K562 (cell line): ENCODE measurements around the gene GCKR. TPM values are rescaled to one million over a fixed set of nuclear protein-coding genes. Genes with fewer than 3 reads are reported as not detected.

ENCODE experiments used
- ATAC-seq: fragments of 200-7000 bp; cut with Tn5 transposase; 3 replicates; pipeline ENCODE4 v1.9.1; 2020; ENCODE audit warnings: moderate library complexity
- BruUV-seq: library from RNA; stranded (reverse); fragments of 400-500 nt; replicated peaks from 2 replicates; lab custom pipeline; 2021; lab: Mats Ljungman, UMichigan
- CTCF ChIA-PET: fragments of 300-600 bp; formaldehyde crosslinking; extraction: SDS; loops from one replicate; lab custom pipeline; 2021; ENCODE audit warnings: low intra/inter-chr PET ratio; lab: Yijun Ruan, JAX
- POLR2A ChIA-PET: fragments of 300-600, 350-650 bp; sonication (Branson Sonifier 250); formaldehyde crosslinking; extraction: SDS; loops from one replicate; lab custom pipeline; 2021; ENCODE audit warnings: antibody characterized with exemption, inconsistent platforms; lab: Yijun Ruan, JAX
- DNase-seq, 4 experiments: peaks; one replicate each; pipeline versions ENCODE4 v3.0.0 to v3.0.0-alpha.2; 2011 to 2018; ENCODE audit warnings: low spot score in 3 of 4, mixed read lengths in 3 of 4; ENCODE audit errors: extremely low read depth in 1 of 4
- FAIRE-seq: peaks from 2 replicates; lab custom pipeline; 2011; peaks lifted over from hg19 to GRCh38; lab: Jason Lieb, UNC
- H2AFZ ChIP-seq: 2 replicates; pipeline ENCODE4 v1.6.0; 2011; ENCODE audit warnings: low read depth, low read length, control low read depth, inconsistent platforms
- H3K27ac ChIP-seq: fragments of 200-600 bp; 3 replicates; pipeline ENCODE4 v1.8.0; 2011; ENCODE audit warnings: low read depth, mild to moderate bottlenecking, control low read depth, inconsistent platforms, low read length, moderate library complexity, mixed read lengths; ENCODE audit errors: extremely low read depth
- H3K27me3 ChIP-seq, 2 experiments: fragments of 300-600 bp in 1 of 2; 2 replicates in 1 of 2; 3 replicates in 1 of 2; pipeline versions ENCODE4 v1.6.0 to v1.8.0; 2011; ENCODE audit warnings: inconsistent platforms in 2 of 2, low read length in 2 of 2, mild to moderate bottlenecking in 1 of 2, mixed read lengths in 1 of 2, moderate library complexity in 1 of 2; ENCODE audit not compliant: control insufficient read depth in 2 of 2, insufficient read depth in 2 of 2
- H3K36me3 ChIP-seq: fragments of 300-600 bp; 3 replicates; pipeline ENCODE4 v1.8.0; 2011; ENCODE audit warnings: mild to moderate bottlenecking, low read length, inconsistent platforms; ENCODE audit not compliant: control insufficient read depth, insufficient read depth
- H3K4me1 ChIP-seq, 2 experiments: fragments of 200-600 bp in 1 of 2; replicated peaks in 1 of 2; 2 replicates in 1 of 2; 3 replicates in 1 of 2; pipeline versions ENCODE4 v1.5.1 to v1.8.0; 2011; ENCODE audit warnings: inconsistent platforms in 2 of 2, low read length in 2 of 2, mild to moderate bottlenecking in 1 of 2, mixed read lengths in 1 of 2, moderate library complexity in 1 of 2; ENCODE audit not compliant: control insufficient read depth in 2 of 2, insufficient read depth in 2 of 2
- H3K4me2 ChIP-seq: 2 replicates; pipeline ENCODE4 v1.6.1; 2011; ENCODE audit warnings: low read length, control low read depth, inconsistent platforms, mixed read lengths; ENCODE audit not compliant: insufficient read depth
- H3K4me3 ChIP-seq: fragments of 200-600 bp; sonication (generic), shearing (Covaris generic); 2 replicates; pipeline ENCODE4 v1.5.1; 2016; ENCODE audit warnings: control low read depth, inconsistent platforms
- H3K79me2 ChIP-seq: fragments of 200-600 bp; 3 replicates; pipeline ENCODE4 v1.8.0; 2011; ENCODE audit warnings: low read length, inconsistent platforms; ENCODE audit not compliant: control insufficient read depth, insufficient read depth
- H3K9ac ChIP-seq, 2 experiments: 2 replicates each; pipeline versions ENCODE4 v1.6.0 to v1.6.1; 2011; ENCODE audit warnings: low read depth in 2 of 2, low read length in 2 of 2, control low read depth in 1 of 2, inconsistent platforms in 1 of 2, mild to moderate bottlenecking in 1 of 2, mixed read lengths in 1 of 2; ENCODE audit not compliant: insufficient read depth in 1 of 2
- H3K9me1 ChIP-seq: one replicate; pipeline ENCODE4 v1.6.0; 2011; ENCODE audit warnings: inconsistent platforms, mild to moderate bottlenecking, low read length, moderate library complexity; ENCODE audit not compliant: control insufficient read depth, insufficient read depth
- H3K9me3 ChIP-seq: replicated peaks from 2 replicates; pipeline ENCODE4 v1.5.1; 2011; ENCODE audit warnings: low read depth, low read length, inconsistent platforms; ENCODE audit not compliant: control insufficient read depth, insufficient read depth
- H4K20me1 ChIP-seq: replicated peaks from 2 replicates; pipeline ENCODE4 v1.6.1; 2011; ENCODE audit warnings: low read length, inconsistent platforms, mixed read lengths; ENCODE audit not compliant: control insufficient read depth, insufficient read depth
- IFI16 ChIP-seq: fragments of 250-450 bp; sonication (Bioruptor Pico); IDR thresholded peaks from 2 replicates; pipeline ENCODE4 v2.1.2; 2022; ENCODE audit warnings: mild to moderate bottlenecking, inconsistent platforms
- SPI1 ChIP-seq: IDR thresholded peaks from 2 replicates; pipeline ENCODE4 v1.6.1; 2011; ENCODE audit warnings: low read depth, low read length, control low read depth, borderline replicate concordance
- ZNF134 ChIP-seq: fragments of 250-450 bp; sonication (Bioruptor Pico); conservative IDR thresholded peaks from 2 replicates; pipeline ENCODE4 v1.4.0; 2020
- ZNF507 ChIP-seq: conservative IDR thresholded peaks from 2 replicates; pipeline ENCODE4 v1.6.1; 2017; ENCODE audit warnings: missing genetic modification characterization, missing compliant biosample characterization
- WGBS: fragments of 100-300 bp; shearing (Covaris generic); methylation state at CpG from one replicate; pipeline ENCODE4 v1.1.6; 2016; ENCODE audit warnings: low coverage, mixed read lengths; ENCODE audit not compliant: insufficient coverage; ENCODE audit errors: missing lambda C conversion rate; 5-methylcytosine and 5-hydroxymethylcytosine counted together
- in situ Hi-C: fragments of 300-500 bp; cut with MboI; formaldehyde crosslinking; loops from 4 replicates; pipeline ENCODE4 v1.15.0; 2018; ENCODE audit warnings: inconsistent platforms, mixed read lengths
- intact Hi-C: fragments of 100-400 bp; cut with micrococcal nuclease; formaldehyde crosslinking; loops from 2 replicates; pipeline ENCODE4 v1.14.2; 2022
- polyA plus RNA-seq, 8 experiments: library from polyadenylated mRNA; depleted of rRNA in 4 of 8; stranded (reverse) in 5 of 8; unstranded in 3 of 8; fragments of >200 nt; fragmentation: Nextera tagmentation in 2 of 8; fragmentation: Illumina TruSeq in 1 of 8; extraction: Ambion mirVana in 2 of 8; extraction: Trizol in 1 of 8; gene quantifications; 2 replicates each; pipeline versions ENCODE4 v1.2.1 to v1.2.3, GENCODE V29; 2011 to 2014; ENCODE audit warnings: inconsistent platforms in 1 of 8, missing spikeins in 1 of 8
- total RNA-seq, 7 experiments: library from RNA; depleted of rRNA in 6 of 7; stranded (reverse); fragments of >200 nt in 6 of 7; fragmentation: Illumina TruSeq in 2 of 7; extraction: Trizol in 2 of 7; gene quantifications; 2 replicates each; pipeline versions ENCODE4 v1.2.1 to v1.2.3, GENCODE V29; 2011 to 2021; ENCODE audit warnings: low replicate concordance in 1 of 7

The GCKR gene
- total and polyA plus RNA-seq, 9 of the 15 experiments (the other 6 are each of a cell fraction or from before 2014, with no cell fraction given), result 0.28 to 0.79 (median 0.50) TPM; not detected in 1

GRCh38 chr2:27559228-27559627 lies 62.6 kb downstream of the GCKR start:
- Histone ChIP-seq H3K9ac (no peak overlapping the region), H3K79me2 (no peaks in the 10 kb centered on the region), H3K4me1 (no peaks in the 10 kb centered on the region), H3K36me3 (no peaks in the 10 kb centered on the region), H2AFZ (no peak overlapping the region), H3K4me2 (no peak overlapping the region), H3K9me3 (no peaks in the 10 kb centered on the region), H3K27me3 (no peaks in the 10 kb centered on the region), H3K4me3 (no peak overlapping the region), H3K9me1 (no peaks in the 10 kb centered on the region), H4K20me1 (no peaks in the 10 kb centered on the region)
- FAIRE-seq (no peak), ATAC-seq (no peak), DNase-seq (no peak)
- intact Hi-C loops, result no loop called here
- in situ Hi-C loops, result no loop called here
- 24% methylated on average over 2 of the region's 2 CpGs for WGBS
- ChIA-PET POLR2A (no interaction called here), CTCF (no interaction called here)
- BruUV-seq, result no TSS peak
- TF ChIP-seq SPI1 (peak; percentile 76; the same call in 1 of the 2 replicates), IFI16 (CRISPR knock-in tag) (no peak), ZNF134 (CRISPR knock-in tag) (no peak)
- TF ChIP-seq, all 486 proteins: peak for 1
- no peak overlapping the region for H3K27ac ChIP-seq

GRCh38 chr2:27561060-27561459 lies 64.4 kb downstream of the GCKR start:
- H3K4me2 ChIP-seq, result no peak overlapping the region
- CTCF ChIA-PET, result no interaction called here
- no peaks in the 10 kb centered on the region for H3K9me3 ChIP-seq
- no peaks in the 10 kb centered on the region for H3K79me2 ChIP-seq
- H3K4me3 ChIP-seq, result no peak overlapping the region
- H3K9ac ChIP-seq, result 0 out of 4 replicates have a peak overlapping the region, but pooled peaks of 1 of the 2 experiments have one; percentile 8
- intact Hi-C loops, result no loop called here
- DNase-seq (no peak), ATAC-seq (no peak), FAIRE-seq (no peak)
- no peaks in the 10 kb centered on the region for H3K9me1 ChIP-seq
- no peak for TF ChIP-seq ZNF507
- H3K36me3 ChIP-seq, result no peaks in the 10 kb centered on the region
- H3K27me3 ChIP-seq, result peaks cover 0 to 4% of the 10 kb centered on the region in 2 experiments; a peak in 2 of 5 replicates
- in situ Hi-C loops, result no loop called here
- WGBS, result 14% methylated on average over 2 of the region's 2 CpGs
- POLR2A ChIA-PET, result interaction anchor here (0.6 to 1.0 kb wide), 2 partner anchors 19 to 185 kb away, joined by 3 to 6 read pairs; no protein-coding TSS in a partner anchor
- no peak overlapping the region for H3K27ac ChIP-seq
- no peaks in the 10 kb centered on the region for H4K20me1 ChIP-seq
- H2AFZ ChIP-seq, result no peak overlapping the region
- BruUV-seq, result no TSS peak
- no peaks in the 10 kb centered on the region for H3K4me1 ChIP-seq
